Endodermal cell (in vitro differentiated cells): ENCODE data around the gene NTRK1. TPM values are rescaled to one million over a fixed set of nuclear protein-coding genes. Genes with fewer than 3 reads are reported as not detected.

Experiments used
- DNase-seq: peaks from one replicate; pipeline ENCODE4 v3.0.0-alpha.2; 2017
- H3K27ac ChIP-seq: 2 replicates; pipeline ENCODE4 v1.5.1; 2013; ENCODE audit warnings: mild to moderate bottlenecking, low read depth, low read length, moderate library complexity
- H3K27me3 ChIP-seq: 2 replicates; pipeline ENCODE4 v1.6.1; 2013; ENCODE audit warnings: mild to moderate bottlenecking, low read length, moderate library complexity; ENCODE audit not compliant: insufficient read depth, control insufficient read depth, poor library complexity, severe bottlenecking
- H3K36me3 ChIP-seq: 2 replicates; pipeline ENCODE4 v1.7.0; 2013; ENCODE audit warnings: mild to moderate bottlenecking, low read length, moderate library complexity; ENCODE audit not compliant: control insufficient read depth, insufficient read depth
- H3K4me1 ChIP-seq: one replicate; pipeline ENCODE4 v1.7.0; 2013; ENCODE audit warnings: low read length; ENCODE audit not compliant: control insufficient read depth, insufficient read depth
- H3K4me3 ChIP-seq: 2 replicates; pipeline ENCODE4 v1.5.1; 2013; ENCODE audit warnings: mild to moderate bottlenecking, low read length, moderate library complexity
- H3K9ac ChIP-seq: 2 replicates; pipeline ENCODE4 v1.6.1; 2013; ENCODE audit warnings: mild to moderate bottlenecking, low read length, moderate library complexity; ENCODE audit not compliant: poor library complexity, severe bottlenecking; ENCODE audit errors: extremely low read depth
- H3K9me3 ChIP-seq: 2 replicates; pipeline ENCODE4 v1.6.1; 2013; ENCODE audit warnings: mild to moderate bottlenecking, low read length, moderate library complexity; ENCODE audit not compliant: control insufficient read depth
- H3K27ac Mint-ChIP-seq: 2 replicates; pipeline ENCODE4 v1.8.0; 2020; ENCODE audit warnings: mixed read lengths
- H3K27me3 Mint-ChIP-seq: 2 replicates; pipeline ENCODE4 v1.8.0; 2021; ENCODE audit warnings: mild to moderate bottlenecking, mixed read lengths; ENCODE audit not compliant: insufficient read depth
- H3K36me3 Mint-ChIP-seq: 2 replicates; pipeline ENCODE4 v1.8.0; 2020; ENCODE audit warnings: low read depth, mixed read lengths
- H3K4me1 Mint-ChIP-seq: 2 replicates; pipeline ENCODE4 v1.8.0; 2020; ENCODE audit warnings: mixed read lengths
- H3K4me3 Mint-ChIP-seq: 2 replicates; pipeline ENCODE4 v1.8.0; 2020; ENCODE audit warnings: mild to moderate bottlenecking, moderate library complexity, mixed read lengths
- H3K9me3 Mint-ChIP-seq: 2 replicates; pipeline ENCODE4 v1.8.0; 2020; ENCODE audit warnings: mild to moderate bottlenecking, mixed read lengths
- WGBS, 2 experiments: methylation state at CpG; one replicate each; pipeline versions ENCODE4 v1.1.5 to v1.1.7; 2013; ENCODE audit warnings: missing lambda C conversion rate in 2 of 2, mixed read lengths in 1 of 2; ENCODE audit not compliant: insufficient coverage in 1 of 2, insufficient read length in 1 of 2; 5-methylcytosine and 5-hydroxymethylcytosine counted together
- total RNA-seq, 2 donors: library from RNA; stranded (reverse); fragmentation: NEBNext Ultra II Directional in 1 of 2; extraction: Animal tissue kit (Norgen Biotek cat#: 25700) in 1 of 2; gene quantifications; 2 replicates in 1 of 2; 3 replicates in 1 of 2; pipeline ENCODE4 v1.2.1, GENCODE V29; 2021
- TF ChIP-seq, protein P1 (sequence below): fragments of 200-600 bp; sonication (generic); conservative IDR thresholded peaks from 2 replicates; pipeline ENCODE4 v1.5.0; 2021; ENCODE audit warnings: antibody characterized with exemption, mild to moderate bottlenecking

Gene NTRK1
- total RNA-seq, 2 donors from 2014 or later, result 0.44 to 0.82 TPM

DNA sequence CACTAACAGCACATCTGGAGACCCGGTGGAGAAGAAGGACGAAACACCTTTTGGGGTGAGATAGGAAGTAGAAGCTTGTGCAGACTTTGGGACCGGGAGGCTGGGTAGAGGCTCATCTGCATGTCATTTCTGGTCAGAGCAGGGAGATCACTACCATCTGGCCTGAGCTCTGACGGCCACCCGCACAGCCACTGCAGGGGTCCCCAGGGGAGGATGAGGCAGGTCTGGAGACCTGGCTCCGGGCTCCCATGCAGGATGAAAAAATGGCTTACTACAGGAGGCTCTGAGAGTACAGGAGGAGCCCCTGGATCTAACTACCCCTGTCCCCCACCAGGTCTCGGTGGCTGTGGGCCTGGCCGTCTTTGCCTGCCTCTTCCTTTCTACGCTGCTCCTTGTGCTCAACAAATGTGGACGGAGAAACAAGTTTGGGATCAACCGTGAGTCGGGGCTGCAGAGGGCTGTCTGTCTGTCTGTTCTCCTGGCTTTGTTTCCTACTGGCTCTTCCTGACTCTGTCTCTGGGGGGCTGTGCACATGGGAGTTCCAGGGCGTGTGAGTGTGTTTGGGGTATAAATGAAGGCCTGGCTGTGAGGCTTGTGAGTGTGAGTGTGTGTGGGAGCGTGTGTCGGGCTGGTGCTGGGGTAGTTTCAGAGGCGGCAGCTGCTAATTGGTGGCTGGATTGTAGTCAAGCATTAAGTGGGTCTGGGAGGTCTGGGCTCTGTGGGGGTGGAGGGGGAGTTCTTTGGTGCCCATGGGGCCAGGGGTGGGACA, 14.1 kb downstream of the NTRK1 start:
- Histone ChIP-seq H3K4me3 (no peak overlapping the region), H3K27ac (no peak overlapping the region), H3K9ac (no peak overlapping the region), H3K9me3 (no peaks in the 10 kb centered on the region), H3K4me1 (no peaks in the 10 kb centered on the region), H3K27me3 (peaks cover 33% of the 10 kb centered on the region), H3K36me3 (no peaks in the 10 kb centered on the region)
- H3K9me3 Mint-ChIP-seq, result no peaks in the 10 kb centered on the region
- H3K36me3 Mint-ChIP-seq, result no peaks in the 10 kb centered on the region
- TF ChIP-seq, protein P1, sequence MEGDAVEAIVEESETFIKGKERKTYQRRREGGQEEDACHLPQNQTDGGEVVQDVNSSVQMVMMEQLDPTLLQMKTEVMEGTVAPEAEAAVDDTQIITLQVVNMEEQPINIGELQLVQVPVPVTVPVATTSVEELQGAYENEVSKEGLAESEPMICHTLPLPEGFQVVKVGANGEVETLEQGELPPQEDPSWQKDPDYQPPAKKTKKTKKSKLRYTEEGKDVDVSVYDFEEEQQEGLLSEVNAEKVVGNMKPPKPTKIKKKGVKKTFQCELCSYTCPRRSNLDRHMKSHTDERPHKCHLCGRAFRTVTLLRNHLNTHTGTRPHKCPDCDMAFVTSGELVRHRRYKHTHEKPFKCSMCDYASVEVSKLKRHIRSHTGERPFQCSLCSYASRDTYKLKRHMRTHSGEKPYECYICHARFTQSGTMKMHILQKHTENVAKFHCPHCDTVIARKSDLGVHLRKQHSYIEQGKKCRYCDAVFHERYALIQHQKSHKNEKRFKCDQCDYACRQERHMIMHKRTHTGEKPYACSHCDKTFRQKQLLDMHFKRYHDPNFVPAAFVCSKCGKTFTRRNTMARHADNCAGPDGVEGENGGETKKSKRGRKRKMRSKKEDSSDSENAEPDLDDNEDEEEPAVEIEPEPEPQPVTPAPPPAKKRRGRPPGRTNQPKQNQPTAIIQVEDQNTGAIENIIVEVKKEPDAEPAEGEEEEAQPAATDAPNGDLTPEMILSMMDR, result no peak
- peaks cover 66% of the 10 kb centered on the region for H3K27me3 Mint-ChIP-seq
- no peak overlapping the region for H3K4me3 Mint-ChIP-seq
- no peak for DNase-seq
- no peaks in the 10 kb centered on the region for H3K4me1 Mint-ChIP-seq
- no peak overlapping the region for H3K27ac Mint-ChIP-seq
- 91 to 98% methylated on average over 6 to 16 of the region's 16 CpGs for WGBS, 2 experiments

DNA sequence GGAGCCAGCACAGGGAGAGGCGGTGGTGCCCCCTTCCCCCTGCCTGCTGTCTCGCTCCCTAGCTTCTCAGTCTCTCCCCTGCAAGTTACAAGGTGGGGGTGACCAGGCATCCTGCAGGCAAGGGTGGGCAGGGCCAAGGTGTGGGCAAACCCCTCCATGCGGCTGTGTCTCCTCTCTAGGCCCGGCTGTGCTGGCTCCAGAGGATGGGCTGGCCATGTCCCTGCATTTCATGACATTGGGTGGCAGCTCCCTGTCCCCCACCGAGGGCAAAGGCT, 14.6 kb downstream of the NTRK1 start:
- no peak overlapping the region for H3K9ac ChIP-seq
- H3K4me3 ChIP-seq, result no peak overlapping the region
- no peaks in the 10 kb centered on the region for H3K36me3 ChIP-seq
- Mint-ChIP-seq H3K27ac (no peak overlapping the region), H3K9me3 (no peaks in the 10 kb centered on the region), H3K4me3 (no peak overlapping the region), H3K27me3 (peaks cover 62% of the 10 kb centered on the region), H3K36me3 (no peaks in the 10 kb centered on the region), H3K4me1 (no peaks in the 10 kb centered on the region)
- no peaks in the 10 kb centered on the region for H3K4me1 ChIP-seq
- peaks cover 29% of the 10 kb centered on the region for H3K27me3 ChIP-seq
- H3K27ac ChIP-seq, result no peak overlapping the region
- WGBS, 2 experiments, result 84 to 100% methylated on average over 2 to 5 of the region's 5 CpGs
- TF ChIP-seq, protein P1, result no peak
- DNase-seq, result no peak
- H3K9me3 ChIP-seq, result no peaks in the 10 kb centered on the region

DNA sequence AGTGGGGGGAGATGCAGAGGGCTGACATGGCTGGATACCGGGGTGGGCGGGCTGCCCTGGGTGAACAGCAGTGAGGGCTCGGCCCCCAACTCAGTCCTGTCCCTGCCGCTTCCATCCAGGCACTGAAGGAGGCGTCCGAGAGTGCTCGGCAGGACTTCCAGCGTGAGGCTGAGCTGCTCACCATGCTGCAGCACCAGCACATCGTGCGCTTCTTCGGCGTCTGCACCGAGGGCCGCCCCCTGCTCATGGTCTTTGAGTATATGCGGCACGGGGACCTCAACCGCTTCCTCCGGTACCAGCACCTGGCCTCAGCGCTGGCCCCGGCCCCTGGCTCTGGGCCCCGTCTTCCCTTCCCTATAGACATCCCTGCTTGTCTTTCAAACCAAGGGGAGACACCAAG, 15.6 kb downstream of the NTRK1 start:
- WGBS, 2 experiments, result 23 to 43% methylated on average over 4 to 21 of the region's 21 CpGs
- peak; percentile 92 for DNase-seq
- H3K27me3 ChIP-seq, result peaks cover 21% of the 10 kb centered on the region

More for the DNA sequence above, 15.6 kb downstream of the NTRK1 start:
- Histone ChIP-seq H3K4me3 (no peak overlapping the region), H3K9me3 (no peaks in the 10 kb centered on the region), H3K27ac (no peak overlapping the region), H3K36me3 (no peaks in the 10 kb centered on the region), H3K4me1 (no peaks in the 10 kb centered on the region), H3K9ac (no peak overlapping the region)
- H3K4me1 Mint-ChIP-seq, result no peaks in the 10 kb centered on the region
- no peaks in the 10 kb centered on the region for H3K9me3 Mint-ChIP-seq
- peaks cover 58% of the 10 kb centered on the region for H3K27me3 Mint-ChIP-seq
- H3K4me3 Mint-ChIP-seq, result no peak overlapping the region
- no peak overlapping the region for H3K27ac Mint-ChIP-seq
- no peaks in the 10 kb centered on the region for H3K36me3 Mint-ChIP-seq
- TF ChIP-seq, protein P1, result peak; percentile 76
